Stimulated activated naive CD4-positive, alpha-beta T cell (primary cell): ENCODE data around the gene THOC5.
"Not testable (repeated sequence)": the region's sequence is repeated elsewhere in the genome, so short reads cannot be mapped to it uniquely, and the experiment has no call there.

Experiments used
- DNase-seq, 6 experiments: peaks; one replicate each; lab custom pipeline; 2025; lab: John Stamatoyannopoulos, UW

The THOC5 gene

GRCh38 chr22:29509815-29510214, 43.7 kb downstream of the THOC5 start:
- no peak for DNase-seq

GRCh38 chr22:29509298-29509697, 44.3 kb downstream of the THOC5 start:
- DNase-seq = no peak

- no peak for DNase-seq
Measured at GRCh38 chr22:29503811-29504372, 49.7 kb downstream of the THOC5 start.

DNA sequence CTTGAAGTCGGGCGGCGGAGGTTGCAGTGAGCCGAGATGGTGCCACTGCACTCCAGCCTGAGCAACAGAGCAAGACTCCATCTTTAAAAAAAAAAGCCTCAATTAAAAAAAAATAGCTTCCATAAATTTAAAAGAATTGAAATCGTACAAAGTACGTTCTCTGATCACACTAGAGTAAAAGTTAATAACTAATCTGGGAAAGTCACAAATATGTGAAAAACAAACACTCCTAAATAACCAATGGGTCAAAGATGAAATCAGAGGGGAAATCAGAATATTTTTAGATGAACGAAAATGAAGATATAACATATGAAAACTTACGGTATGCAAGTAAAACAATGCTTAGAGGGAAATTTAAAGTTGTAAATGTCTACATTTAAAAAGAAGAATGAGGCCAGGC, 53.7 kb downstream of the THOC5 start:
- DNase-seq = no peak

- DNase-seq = no peak
Measured at GRCh38 chr22:29493636-29494035, 59.9 kb downstream of the THOC5 start.

DNA sequence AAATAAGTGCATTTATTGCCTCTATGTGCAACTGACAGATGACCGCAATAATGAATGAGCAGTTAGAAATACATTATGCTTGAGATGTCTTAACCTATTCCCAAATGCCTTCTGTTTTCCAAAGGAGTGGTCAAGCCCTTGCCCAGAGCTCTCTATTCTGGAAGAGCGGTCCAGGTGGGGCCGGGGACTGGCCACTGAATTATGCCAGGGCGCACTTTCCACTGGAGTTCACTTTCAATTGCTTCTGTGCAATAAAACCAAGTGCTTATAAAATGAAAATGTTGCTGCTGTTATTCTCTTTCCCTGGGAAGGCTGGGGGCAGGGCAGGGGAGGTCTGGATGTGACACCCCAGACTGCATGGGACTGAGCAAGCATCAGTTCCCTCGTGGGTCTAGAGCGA, 62.5 kb downstream of the THOC5 start:
- no peak for DNase-seq

- DNase-seq = not testable (repeated sequence)
Measured at GRCh38 chr22:29489127-29489780, 64.3 kb downstream of the THOC5 start.

DNA sequence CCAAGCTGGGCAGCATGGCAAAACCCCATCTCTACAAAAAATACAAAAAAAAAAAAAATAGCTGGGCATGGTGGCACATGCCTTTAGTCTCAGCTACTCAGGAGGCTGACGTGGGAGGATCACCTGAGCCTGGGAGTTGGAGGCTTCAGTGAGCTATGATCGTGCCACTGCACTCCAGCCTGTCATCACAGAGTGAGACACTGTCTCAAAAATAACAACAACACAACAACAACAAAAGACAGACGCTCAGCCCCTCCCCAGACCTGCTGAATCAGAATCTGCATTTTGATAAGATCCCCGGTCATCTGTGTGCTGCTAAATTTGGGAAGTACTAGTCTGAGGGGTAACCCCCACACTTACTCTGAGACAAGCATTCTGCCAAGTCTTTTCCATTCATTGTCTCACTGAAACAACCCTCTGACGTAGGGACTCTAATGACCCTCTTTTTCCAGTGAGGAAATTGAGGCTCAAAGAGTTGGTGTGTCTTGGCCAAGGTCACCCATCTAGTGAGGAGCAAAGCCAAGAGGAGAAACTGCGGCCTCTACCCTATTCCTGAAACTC, 66.1 kb downstream of the THOC5 start:
- no peak for DNase-seq

DNA sequence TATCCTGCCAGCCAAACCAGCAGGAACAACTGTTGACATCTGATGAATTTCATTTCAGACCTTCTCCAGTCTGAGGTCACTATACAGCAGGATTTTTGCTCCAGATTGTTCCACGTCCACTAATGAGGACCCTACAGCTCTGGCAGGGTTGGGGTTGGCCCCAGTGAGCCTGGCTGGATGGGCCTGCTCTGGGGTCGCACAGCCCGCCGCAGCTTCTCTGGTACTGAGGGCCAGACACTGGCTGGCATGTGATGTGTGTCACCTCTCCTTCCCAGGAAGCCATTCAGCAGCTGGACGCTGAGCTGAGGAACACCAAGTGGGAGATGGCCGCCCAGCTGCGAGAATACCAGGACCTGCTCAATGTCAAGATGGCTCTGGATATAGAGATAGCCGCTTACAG, 68.1 kb downstream of the THOC5 start:
- no peak for DNase-seq

DNA sequence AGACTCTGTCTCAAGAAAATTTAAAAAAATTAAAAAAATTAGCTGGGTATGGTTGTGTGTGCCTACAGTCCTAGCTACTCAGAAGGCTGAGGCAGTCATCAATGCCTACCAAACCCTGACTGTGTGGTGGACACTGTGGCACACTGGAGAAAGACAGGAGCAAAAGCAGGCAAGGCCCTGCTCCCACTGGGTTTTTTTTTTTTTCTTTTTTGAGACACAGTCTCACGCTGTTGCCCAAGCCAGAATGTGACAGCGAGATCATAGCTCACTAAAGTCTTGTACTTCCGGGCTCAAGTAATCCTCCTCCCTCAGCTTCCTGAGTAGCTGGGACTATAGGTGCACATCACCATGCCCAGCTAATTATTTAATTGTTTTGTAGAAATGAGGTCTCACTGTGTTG, 68.9 kb downstream of the THOC5 start:
- no peak for DNase-seq

- no peak for DNase-seq
Measured at GRCh38 chr22:29483254-29483653, 70.3 kb downstream of the THOC5 start.

DNA sequence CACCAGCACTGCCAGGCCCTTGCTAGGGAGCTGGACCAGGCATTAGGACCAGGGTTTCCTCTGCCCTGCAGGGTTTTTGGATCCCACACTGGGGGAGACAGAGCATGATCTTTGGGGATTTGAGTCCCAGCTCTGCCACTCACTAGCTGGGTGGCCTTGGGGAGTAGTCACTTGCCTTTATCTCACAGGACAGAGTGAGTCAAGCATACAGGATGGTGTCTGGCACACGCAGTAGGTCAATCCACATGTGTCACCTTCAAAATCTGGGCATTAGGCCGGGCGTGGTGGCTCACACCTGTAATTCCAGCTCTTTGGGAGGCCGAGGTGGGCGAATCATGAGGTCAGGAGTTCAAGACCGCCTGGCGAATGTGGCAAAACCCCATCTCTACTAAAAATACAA, 70.8 kb downstream of the THOC5 start:
- no peak for DNase-seq

GRCh38 chr22:29482253-29482652, 71.3 kb downstream of the THOC5 start:
- DNase-seq = no peak

DNA sequence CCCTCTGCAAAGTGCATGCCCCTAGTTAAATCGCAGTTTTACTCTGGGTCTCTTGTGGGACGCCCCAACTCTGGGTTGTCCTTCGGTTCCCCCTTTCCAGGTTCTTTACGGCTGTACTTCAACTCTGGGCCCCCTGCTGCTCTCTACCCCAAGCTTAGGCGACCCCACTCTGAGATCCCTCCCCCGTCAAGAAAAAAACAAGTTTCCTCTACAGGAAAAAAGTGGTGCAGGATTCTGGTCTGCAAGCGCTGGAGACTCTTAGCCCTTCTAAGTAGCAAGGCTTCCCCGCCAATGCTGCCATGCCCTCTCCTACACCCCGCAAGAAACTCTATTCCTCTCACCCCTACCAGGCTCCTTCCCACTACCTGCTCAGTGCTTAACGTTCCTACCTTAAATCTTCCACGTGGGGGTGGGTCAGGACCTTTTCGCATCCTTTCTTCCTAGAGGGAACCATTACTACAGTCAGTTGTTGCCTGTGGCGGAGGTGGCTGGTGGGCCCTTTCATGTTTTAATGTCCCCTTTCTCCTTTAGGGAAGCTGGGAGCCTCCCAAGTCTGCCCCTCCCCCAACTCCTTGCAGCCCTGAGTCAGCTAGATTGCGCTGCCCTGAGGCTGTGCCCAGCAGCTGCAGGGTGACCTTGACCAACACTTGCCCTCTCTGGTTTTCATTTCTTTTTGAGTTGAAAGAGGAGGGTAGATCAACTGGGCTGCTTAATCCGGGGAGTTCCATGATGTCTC, 72.1 kb downstream of the THOC5 start:
- no peak for DNase-seq

- DNase-seq = no peak
Measured at GRCh38 chr22:29480512-29481264, 72.9 kb downstream of the THOC5 start.

GRCh38 chr22:29480262-29480511, 73.4 kb downstream of the THOC5 start:
- DNase-seq = no peak

DNA sequence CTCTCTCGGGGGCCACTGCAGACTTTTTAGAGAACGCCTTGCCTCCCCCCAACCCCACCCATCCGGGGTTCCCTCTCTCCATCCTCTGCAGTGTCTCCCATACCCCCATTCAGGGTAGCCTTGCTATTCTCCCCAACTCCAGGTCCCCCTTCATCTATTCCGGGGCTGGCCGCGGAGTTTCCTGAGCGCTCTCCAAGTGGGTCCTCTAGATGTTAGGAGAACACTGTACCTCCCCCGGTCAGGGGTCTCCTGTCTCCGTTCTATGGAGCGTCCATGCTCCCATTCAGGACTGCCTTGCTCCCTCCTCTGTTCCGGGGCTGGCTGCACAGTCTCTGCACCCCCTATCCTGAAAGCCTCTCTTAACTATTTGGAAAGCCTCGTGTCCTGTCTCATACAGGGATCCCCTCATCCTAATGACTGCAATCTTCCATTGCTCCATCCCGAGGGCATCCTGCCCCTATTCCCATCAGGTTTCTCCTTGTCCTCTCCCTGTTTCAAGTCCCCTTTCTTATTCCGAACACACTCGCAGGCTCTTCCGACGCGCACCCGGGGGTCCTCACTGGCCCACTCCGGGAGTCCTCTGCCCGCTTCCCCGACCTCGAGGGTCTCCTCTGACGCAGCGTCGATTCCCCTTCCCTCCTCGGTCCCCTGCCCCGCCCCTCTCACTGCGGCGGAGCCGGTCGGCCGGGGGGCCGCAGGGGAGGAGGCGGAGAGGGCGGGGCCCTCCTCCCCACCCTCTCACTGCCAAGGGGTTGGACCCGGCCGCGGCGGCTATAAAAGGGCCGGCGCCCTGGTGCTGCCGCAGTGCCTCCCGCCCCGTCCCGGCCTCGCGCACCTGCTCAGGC, 73.9 kb downstream of the THOC5 start, which contains the start of gene NEFH:
Gene NEFH, plus strand, starts transcription at position 802 of the 845 bp plus-strand sequence. CDS start 45 bp downstream, outside the sequence.
- DNase-seq = no peak

DNA sequence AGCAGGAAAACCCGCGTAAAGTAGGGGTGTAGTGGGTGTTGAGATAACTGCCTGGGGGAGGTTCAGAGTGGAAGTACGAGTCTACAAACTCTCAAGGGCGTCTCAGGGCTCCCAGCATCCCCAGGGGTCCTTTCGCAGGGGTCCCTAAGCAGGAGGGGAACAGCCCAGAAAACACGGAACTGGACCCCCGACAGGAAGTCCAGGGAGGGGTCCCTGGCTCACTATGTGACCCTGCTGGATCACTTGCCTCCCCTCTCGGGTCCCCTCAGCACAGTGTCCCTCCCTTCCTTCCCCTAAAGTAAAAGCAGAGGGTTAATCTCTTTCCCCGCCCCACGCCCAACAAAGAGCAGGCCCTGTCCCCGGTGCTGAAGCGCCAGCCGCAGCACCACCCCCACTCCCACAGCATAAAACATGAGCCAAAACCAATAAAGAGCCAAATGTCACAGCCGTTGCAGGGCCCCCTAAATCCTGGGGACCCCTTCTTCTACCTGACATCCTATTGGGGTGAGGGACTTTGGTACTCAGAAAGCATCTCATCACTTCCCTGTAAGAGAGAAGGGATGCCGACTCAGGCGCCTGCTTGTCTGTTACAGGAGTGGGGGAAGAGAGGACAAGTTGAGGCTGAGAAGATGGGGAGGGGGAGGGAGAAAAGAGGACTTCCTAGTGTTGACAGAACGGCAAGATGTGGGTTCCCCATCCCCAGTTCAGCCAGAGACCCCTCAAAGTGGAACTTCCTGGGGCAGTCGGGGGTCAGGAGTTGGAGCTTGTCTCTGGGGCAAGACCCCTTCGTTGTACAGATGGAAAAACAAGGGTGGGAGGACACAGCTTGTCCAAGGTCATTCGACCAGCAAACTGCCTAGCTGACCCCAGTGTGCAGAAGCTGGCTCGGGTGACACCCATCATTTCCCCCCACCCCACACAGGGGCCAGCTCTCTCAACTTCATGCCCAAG, 75.0 kb downstream of the THOC5 start:
- DNase-seq = peak in 3 of 6 experiments; percentile 2 to 29 (median 7)

DNA sequence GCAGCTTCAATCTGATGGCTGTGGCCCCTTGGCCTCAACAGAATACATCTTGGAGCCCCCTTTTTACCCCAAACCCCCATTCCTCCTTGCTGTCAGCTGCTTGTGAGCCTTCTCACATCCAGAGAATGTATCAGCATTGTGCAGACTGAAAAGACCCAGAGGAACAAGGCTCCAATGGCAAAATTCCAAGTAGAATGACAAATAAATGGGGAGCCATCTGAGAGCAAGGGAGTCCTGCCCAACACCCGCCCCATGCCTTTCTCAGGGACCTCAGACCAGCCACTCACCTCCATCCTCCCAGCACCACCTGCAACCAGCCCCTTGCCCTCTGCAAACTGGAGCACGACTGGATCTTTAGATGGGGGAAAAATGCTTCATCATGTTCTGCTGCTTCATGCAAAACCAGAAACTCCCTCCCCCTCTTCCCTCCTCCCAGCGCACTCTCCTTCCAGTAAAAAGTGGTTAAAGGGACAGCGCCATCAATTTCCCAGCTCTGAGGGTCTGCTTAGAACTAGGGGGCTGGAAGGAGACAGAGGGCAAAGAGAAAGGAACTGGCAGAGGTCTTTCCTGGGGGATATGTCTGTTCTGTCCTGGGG, 75.7 kb downstream of the THOC5 start:
- no peak for DNase-seq

DNA sequence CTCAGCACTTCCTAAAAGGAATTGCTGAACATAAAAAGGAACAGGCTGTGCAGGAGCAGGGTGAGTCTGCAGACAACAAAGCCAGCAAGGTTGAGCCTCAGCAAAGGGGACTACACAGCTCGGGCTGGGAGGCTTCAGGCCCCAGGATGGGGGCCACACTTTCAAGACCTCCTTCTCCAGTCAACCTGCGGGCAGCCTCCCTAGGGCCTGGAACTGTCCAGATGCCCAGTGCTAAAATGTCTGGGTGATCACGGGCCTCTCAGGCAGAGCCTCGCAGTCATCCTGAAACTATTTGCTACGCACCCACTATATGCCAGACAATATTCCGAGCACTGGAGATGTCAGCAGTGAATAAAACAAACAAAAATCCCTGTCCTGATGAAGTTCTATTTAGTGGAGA, 77.4 kb downstream of the THOC5 start:
- no peak for DNase-seq
